KMS-11 (cell line): Measurements from ENCODE around the gene KLF7.

Source experiments
- H2AFZ ChIP-seq: fragments of 200-600 bp; sonication (generic); 2 replicates; pipeline ENCODE4 v1.6.1; 2016; ENCODE audit warnings: antibody characterized with exemption, mixed run types, low read depth
- H3K27ac ChIP-seq: fragments of 200-600 bp; sonication (generic); 2 replicates; pipeline ENCODE4 v1.6.1; 2016; ENCODE audit warnings: mild to moderate bottlenecking, mixed run types
- H3K27me3 ChIP-seq: fragments of 200-600 bp; sonication (generic); 2 replicates; pipeline ENCODE4 v1.6.1; 2017; ENCODE audit warnings: mild to moderate bottlenecking, low read depth, mixed run types, moderate library complexity; ENCODE audit not compliant: insufficient read depth
- H3K36me3 ChIP-seq: fragments of 200-600 bp; sonication (generic); 2 replicates; pipeline ENCODE4 v1.6.1; 2017; ENCODE audit warnings: mild to moderate bottlenecking, mixed run types; ENCODE audit not compliant: insufficient read depth
- H3K4me1 ChIP-seq: fragments of 200-600 bp; sonication (generic); 2 replicates; pipeline ENCODE4 v1.6.1; 2016; ENCODE audit warnings: mild to moderate bottlenecking, low read depth, mixed run types; ENCODE audit not compliant: poor library complexity, severe bottlenecking
- H3K4me2 ChIP-seq: fragments of 200-600 bp; sonication (generic); 2 replicates; pipeline ENCODE4 v1.7.0; 2016; ENCODE audit warnings: mild to moderate bottlenecking, mixed run types
- H3K4me3 ChIP-seq: fragments of 200-600 bp; sonication (generic); IDR thresholded peaks from 2 replicates; pipeline ENCODE4 v1.6.1; 2017; ENCODE audit warnings: low read depth, low read length, mixed read lengths; ENCODE audit not compliant: insufficient read depth
- H3K79me2 ChIP-seq: fragments of 200-600 bp; sonication (generic); 2 replicates; pipeline ENCODE4 v1.6.1; 2016; ENCODE audit warnings: low read depth, mixed run types; ENCODE audit not compliant: insufficient read depth
- H3K9ac ChIP-seq: fragments of 200-600 bp; sonication (generic); 2 replicates; pipeline ENCODE4 v1.6.1; 2016; ENCODE audit warnings: mild to moderate bottlenecking, mixed run types
- H4K20me1 ChIP-seq: fragments of 200-600 bp; sonication (generic); 2 replicates; pipeline ENCODE4 v1.6.1; 2016; ENCODE audit warnings: mild to moderate bottlenecking, mixed run types; ENCODE audit not compliant: insufficient read depth
- TF ChIP-seq, protein P1 (sequence below): fragments of 200-600 bp; sonication (generic); conservative IDR thresholded peaks from 2 replicates; pipeline ENCODE4 v1.6.1; 2017; ENCODE audit warnings: low read depth, mild to moderate bottlenecking, antibody characterized with exemption, low read length, moderate library complexity, mixed read lengths

KLF7 gene

DNA sequence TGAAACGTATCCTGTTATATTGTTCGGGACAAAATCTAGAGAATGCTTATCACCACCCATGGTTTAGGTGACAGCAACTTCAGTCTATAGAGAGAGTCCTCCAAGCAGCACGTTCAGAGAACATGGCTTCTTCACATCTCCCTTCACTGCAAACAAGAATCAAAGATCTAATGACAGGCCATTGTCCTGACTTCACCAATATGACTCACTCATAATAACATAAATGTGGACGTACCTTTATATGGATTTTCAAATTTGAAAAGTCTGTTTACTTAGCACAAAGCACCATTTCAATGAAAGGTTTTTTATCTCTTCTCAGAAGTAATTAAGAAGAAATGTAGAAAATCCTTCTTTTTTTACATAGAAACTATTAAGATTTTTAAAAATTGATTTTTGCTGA lies 46.7 kb downstream of the KLF7 start:
- Histone ChIP-seq H3K4me1 (no peaks in the 10 kb centered on the region), H3K4me2 (no peak overlapping the region), H3K27ac (no peak overlapping the region), H3K79me2 (no peaks in the 10 kb centered on the region), H3K9ac (no peak overlapping the region), H4K20me1 (no peaks in the 10 kb centered on the region), H3K36me3 (no peaks in the 10 kb centered on the region), H2AFZ (no peak overlapping the region), H3K27me3 (no peaks in the 10 kb centered on the region), H3K4me3 (no peak overlapping the region)
- TF ChIP-seq, protein P1, sequence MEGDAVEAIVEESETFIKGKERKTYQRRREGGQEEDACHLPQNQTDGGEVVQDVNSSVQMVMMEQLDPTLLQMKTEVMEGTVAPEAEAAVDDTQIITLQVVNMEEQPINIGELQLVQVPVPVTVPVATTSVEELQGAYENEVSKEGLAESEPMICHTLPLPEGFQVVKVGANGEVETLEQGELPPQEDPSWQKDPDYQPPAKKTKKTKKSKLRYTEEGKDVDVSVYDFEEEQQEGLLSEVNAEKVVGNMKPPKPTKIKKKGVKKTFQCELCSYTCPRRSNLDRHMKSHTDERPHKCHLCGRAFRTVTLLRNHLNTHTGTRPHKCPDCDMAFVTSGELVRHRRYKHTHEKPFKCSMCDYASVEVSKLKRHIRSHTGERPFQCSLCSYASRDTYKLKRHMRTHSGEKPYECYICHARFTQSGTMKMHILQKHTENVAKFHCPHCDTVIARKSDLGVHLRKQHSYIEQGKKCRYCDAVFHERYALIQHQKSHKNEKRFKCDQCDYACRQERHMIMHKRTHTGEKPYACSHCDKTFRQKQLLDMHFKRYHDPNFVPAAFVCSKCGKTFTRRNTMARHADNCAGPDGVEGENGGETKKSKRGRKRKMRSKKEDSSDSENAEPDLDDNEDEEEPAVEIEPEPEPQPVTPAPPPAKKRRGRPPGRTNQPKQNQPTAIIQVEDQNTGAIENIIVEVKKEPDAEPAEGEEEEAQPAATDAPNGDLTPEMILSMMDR = no peak

DNA sequence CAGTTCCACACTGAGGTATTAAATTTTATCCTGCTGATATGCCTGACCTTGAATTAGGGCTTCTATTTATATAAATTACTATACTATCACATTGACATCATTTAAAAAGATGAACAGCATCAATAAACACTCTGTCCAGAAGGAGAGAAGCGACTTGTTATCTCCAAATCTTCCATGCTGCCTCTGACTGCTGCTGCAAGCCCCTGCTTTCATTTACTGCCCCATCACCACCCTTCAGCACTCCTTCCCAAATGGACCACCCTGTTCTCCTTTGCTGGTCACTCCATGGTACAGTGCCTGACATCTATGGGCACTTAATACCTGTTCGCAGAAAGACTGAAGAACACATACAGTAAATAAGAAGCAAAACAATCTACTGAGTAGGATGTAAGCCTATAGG lies 48.1 kb downstream of the KLF7 start:
- Histone ChIP-seq H3K36me3 (no peaks in the 10 kb centered on the region), H3K4me2 (no peak overlapping the region)

DNA sequence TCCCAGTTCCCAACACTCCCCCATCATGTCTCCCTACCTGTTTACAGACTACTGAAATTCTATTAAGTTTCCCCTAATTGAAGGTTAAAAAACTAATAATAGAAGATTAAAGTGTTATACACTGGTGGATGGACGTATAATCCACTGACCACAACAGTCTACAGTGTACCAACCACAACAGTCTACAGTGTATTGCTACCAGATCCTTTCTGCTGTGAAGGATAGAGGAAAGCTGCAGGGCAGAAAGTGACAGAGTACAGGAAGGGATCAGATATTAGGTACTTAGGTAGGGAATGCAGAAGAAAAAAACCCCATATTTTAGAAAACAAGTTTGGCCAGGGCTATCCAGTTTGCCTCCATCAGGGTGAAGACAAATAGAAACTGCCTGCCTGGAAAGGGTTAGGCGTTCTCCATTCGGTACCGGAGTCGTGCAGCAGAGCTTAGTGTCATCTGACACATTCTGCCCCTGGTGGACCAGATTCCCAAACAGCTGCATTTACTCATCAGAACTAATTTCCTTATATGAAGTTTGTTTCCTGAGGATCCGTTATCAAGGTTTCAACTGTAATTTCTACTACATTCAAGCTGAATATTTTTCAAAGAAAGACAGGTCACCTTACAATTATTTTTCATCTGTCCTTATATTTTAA lies 49.9 kb downstream of the KLF7 start:
- TF ChIP-seq, protein P1 = no peak
- Histone ChIP-seq H3K4me1 (no peaks in the 10 kb centered on the region), H3K4me3 (no peak overlapping the region), H3K36me3 (no peaks in the 10 kb centered on the region), H2AFZ (no peak overlapping the region), H4K20me1 (no peaks in the 10 kb centered on the region), H3K27me3 (no peaks in the 10 kb centered on the region), H3K79me2 (no peaks in the 10 kb centered on the region), H3K4me2 (no peak overlapping the region), H3K9ac (no peak overlapping the region), H3K27ac (no peak overlapping the region)

More for the DNA sequence above, 48.1 kb downstream of the KLF7 start:
- no peak overlapping the region for H3K9ac ChIP-seq
- H3K4me1 ChIP-seq = no peaks in the 10 kb centered on the region
- H3K79me2 ChIP-seq = no peaks in the 10 kb centered on the region
- H3K4me3 ChIP-seq = no peak overlapping the region
- H3K27ac ChIP-seq = no peak overlapping the region
- TF ChIP-seq, protein P1 = no peak
- no peaks in the 10 kb centered on the region for H3K27me3 ChIP-seq
- H4K20me1 ChIP-seq = no peaks in the 10 kb centered on the region
- H2AFZ ChIP-seq = no peak overlapping the region

DNA sequence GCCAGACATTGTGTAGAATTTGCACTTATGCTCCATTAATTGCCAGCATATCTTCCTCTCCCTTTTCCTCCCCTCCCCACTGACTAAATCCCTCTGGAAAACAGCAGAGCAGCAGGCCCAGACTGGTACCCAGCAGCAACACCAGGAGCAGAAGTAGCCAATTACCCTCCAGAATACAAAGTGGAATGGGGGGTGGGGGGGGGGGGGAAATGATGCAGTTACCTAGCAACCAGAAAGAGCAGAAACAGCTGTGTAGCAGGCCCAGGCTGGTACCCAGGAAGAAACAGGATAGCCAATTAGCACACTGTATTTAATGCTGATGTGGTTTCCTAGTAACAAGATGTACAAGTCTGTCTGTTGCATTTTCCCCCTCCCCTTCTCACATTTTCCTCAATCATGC lies 52.3 kb downstream of the KLF7 start:
- H3K4me3 ChIP-seq = no peak overlapping the region
- no peaks in the 10 kb centered on the region for H3K27me3 ChIP-seq
- no peaks in the 10 kb centered on the region for H3K36me3 ChIP-seq
- H2AFZ ChIP-seq = no peak overlapping the region
- H3K79me2 ChIP-seq = no peaks in the 10 kb centered on the region
- TF ChIP-seq, protein P1 = no peak
- H4K20me1 ChIP-seq = no peaks in the 10 kb centered on the region
- H3K4me2 ChIP-seq = no peak overlapping the region
- no peak overlapping the region for H3K9ac ChIP-seq
- H3K4me1 ChIP-seq = no peaks in the 10 kb centered on the region
- no peak overlapping the region for H3K27ac ChIP-seq
